NT2/D1 (cell line): ENCODE measurements around the gene RB1.

Experiments
- YY1 ChIP-seq: IDR thresholded peaks from 2 replicates; pipeline ENCODE4 v1.6.1; 2011; ENCODE audit not compliant: insufficient read length, insufficient read depth
- ZNF274 ChIP-seq: IDR thresholded peaks from 2 replicates; pipeline ENCODE4 v1.6.1; 2011; ENCODE audit warnings: mild to moderate bottlenecking, low read depth, low read length

DNA sequence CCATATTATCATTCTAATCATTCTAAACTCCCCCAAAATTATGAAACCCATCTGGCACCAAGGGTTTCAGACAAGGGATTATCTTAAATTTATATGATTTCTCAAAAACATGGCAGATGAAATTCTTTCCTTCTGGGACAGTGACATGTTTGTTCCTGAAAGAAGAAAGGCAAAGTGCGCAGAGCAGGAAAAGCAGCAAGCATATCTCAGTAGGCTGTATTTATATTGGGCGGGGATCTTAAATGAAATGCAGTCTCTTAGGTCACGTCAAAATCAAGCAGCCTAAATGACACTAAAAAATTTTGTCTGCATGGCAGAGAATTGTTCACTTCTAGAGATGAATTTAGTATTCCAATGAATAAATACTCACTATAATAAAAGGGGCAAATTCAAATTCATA is 180.0 kb downstream of the RB1 start:
- TF ChIP-seq ZNF274 (no peak), YY1 (no peak)
